ENCODE results near the gene CD46.

The CD46 gene

DNA sequence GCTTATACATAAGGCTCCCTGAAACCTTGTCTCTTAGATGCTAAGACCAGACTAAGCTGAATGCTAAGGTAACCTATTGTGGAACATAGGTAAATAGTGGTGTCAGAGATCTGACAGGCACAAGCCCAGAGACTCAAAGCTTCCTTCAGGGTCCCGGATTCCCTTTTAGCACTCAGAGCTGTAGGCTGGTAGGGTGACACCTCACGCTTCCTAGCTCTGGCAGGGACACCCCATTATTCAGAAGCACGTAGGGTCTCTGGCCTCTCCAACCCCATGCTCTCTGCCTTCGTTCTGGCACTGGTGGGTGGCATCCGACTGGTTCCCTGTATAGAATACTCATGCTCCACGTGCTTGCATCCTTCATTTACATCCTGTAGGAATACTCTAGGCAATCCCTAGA lies 90.7 kb downstream of the CD46 start:
- no peak for DNase-seq (ENCODE audit: extremely low read depth, low read depth)
- no peak for TF ChIP-seq CTCF (IDR thresholded peaks at IDR 0.05; ENCODE audit: low read depth, low read length)

- no peak for DNase-seq (ENCODE audit: extremely low read depth, low read depth)
- no peak for TF ChIP-seq CTCF (IDR thresholded peaks at IDR 0.05; ENCODE audit: low read depth, low read length)
Measured at GRCh38 chr1:207844371-207844770, 92.5 kb downstream of the CD46 start.

All from AG09319 (cell line).